H1 (cell line): ENCODE measurements around the gene FRMD5.
A peak's percentile ranks its signal among the peaks of the same experiment; 100 is the strongest.

Experiments used
- CEBPB ChIP-seq: IDR thresholded peaks from 2 replicates; pipeline ENCODE4 v1.6.1; 2012; ENCODE audit warnings: low read depth, low read length
- CHD2 ChIP-seq: IDR thresholded peaks from 2 replicates; pipeline ENCODE4 v1.6.1; 2012; ENCODE audit warnings: low read length, improper control_type of control experiment
- EP300 ChIP-seq, 2 experiments: IDR thresholded peaks; 1 replicate in 1 of 2; 2 replicates in 1 of 2; pipeline ENCODE4 v1.6.1; 2011 to 2012; ENCODE audit warnings: low read depth in 2 of 2, low read length in 2 of 2, mild to moderate bottlenecking in 2 of 2, borderline replicate concordance in 1 of 2, inconsistent platforms in 1 of 2, moderate library complexity in 1 of 2
- GABPA ChIP-seq: IDR thresholded peaks from 2 replicates; pipeline ENCODE4 v1.6.1; 2011; ENCODE audit warnings: mild to moderate bottlenecking, low read length, moderate library complexity, borderline replicate concordance; ENCODE audit not compliant: insufficient read depth
- JUN ChIP-seq: IDR thresholded peaks from 2 replicates; pipeline ENCODE4 v1.6.1; 2011; ENCODE audit warnings: low read depth, mild to moderate bottlenecking, improper control_type of control experiment, low read length
- JUND ChIP-seq: IDR thresholded peaks from 2 replicates; pipeline ENCODE4 v1.6.1; 2011; ENCODE audit warnings: mild to moderate bottlenecking, improper control_type of control experiment, low read length
- MAFK ChIP-seq: IDR thresholded peaks from 2 replicates; pipeline ENCODE4 v1.6.1; 2012; ENCODE audit warnings: low read depth, mild to moderate bottlenecking, improper control_type of control experiment, low read length
- POLR2A ChIP-seq, 2 experiments: IDR thresholded peaks; 1 replicate in 1 of 2; 2 replicates in 1 of 2; pipeline ENCODE4 v1.6.1; 2011; ENCODE audit warnings: low read depth in 2 of 2, low read length in 2 of 2, mild to moderate bottlenecking in 2 of 2; ENCODE audit errors: control extremely low read depth in 1 of 2
- POLR2AphosphoS5 ChIP-seq: IDR thresholded peaks from 2 replicates; pipeline ENCODE4 v1.6.1; 2011; ENCODE audit warnings: low read depth, low read length
- RFX5 ChIP-seq: IDR thresholded peaks from 2 replicates; pipeline ENCODE4 v1.6.1; 2011; ENCODE audit warnings: low read depth, low read length, improper control_type of control experiment, borderline replicate concordance
- SIRT6 ChIP-seq: IDR thresholded peaks from one replicate; pipeline ENCODE4 v1.7.1; 2012; ENCODE audit warnings: low read length, inconsistent platforms
- SIX5 ChIP-seq: IDR thresholded peaks from 2 replicates; pipeline ENCODE4 v1.6.1; 2011; ENCODE audit warnings: mild to moderate bottlenecking, low read depth, low read length
- TBP ChIP-seq: IDR thresholded peaks from 2 replicates; pipeline ENCODE4 v1.6.1; 2011; ENCODE audit warnings: low read depth, low read length, improper control_type of control experiment
- TF ChIP-seq, protein P1 (sequence below), 3 experiments: IDR thresholded peaks; 1 replicate in 2 of 3; 2 replicates in 1 of 3; pipeline versions ENCODE4 v1.5.1 to v1.6.1; 2011; ENCODE audit warnings: low read length in 3 of 3, mild to moderate bottlenecking in 3 of 3, inconsistent platforms in 2 of 3, low read depth in 1 of 3, moderate library complexity in 1 of 3; ENCODE audit not compliant: insufficient read depth in 1 of 3; ENCODE audit errors: control extremely low read depth in 1 of 3

DNA sequence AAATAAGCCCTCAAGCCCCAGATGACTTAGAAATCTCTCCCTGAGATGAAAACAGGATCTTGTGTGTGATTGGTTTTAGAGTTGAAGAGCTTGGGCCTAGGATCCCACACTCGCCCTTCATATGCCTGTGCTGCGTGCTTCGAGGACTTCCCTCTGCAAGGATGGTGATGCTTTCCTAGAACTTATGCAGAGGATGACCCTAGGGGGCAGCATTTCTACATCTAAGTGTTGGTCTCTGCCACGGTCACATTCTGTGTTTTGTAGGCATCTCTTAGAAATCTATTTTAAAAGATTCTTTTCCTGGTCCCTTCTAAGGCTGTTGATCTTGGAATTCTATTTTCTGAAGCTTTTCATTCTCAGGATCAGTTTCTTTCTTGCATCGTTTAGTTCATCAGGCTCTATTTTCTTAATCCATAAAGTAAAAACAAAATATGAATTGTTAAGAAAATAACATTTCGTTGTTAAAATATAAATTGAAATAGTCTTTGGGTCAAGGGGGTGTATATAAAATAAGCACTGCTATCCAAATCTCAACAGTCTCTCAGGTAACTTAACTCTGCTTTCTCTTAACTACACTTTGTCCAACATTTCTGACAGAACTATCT lies 322.6 kb downstream of the FRMD5 start:
- no peak for TF ChIP-seq EP300 (IDR thresholded peaks at IDR 0.05; ENCODE audit: borderline replicate concordance in 1 of 2, low read depth in 2 of 2, low read length in 2 of 2)
- TF ChIP-seq, protein P1, sequence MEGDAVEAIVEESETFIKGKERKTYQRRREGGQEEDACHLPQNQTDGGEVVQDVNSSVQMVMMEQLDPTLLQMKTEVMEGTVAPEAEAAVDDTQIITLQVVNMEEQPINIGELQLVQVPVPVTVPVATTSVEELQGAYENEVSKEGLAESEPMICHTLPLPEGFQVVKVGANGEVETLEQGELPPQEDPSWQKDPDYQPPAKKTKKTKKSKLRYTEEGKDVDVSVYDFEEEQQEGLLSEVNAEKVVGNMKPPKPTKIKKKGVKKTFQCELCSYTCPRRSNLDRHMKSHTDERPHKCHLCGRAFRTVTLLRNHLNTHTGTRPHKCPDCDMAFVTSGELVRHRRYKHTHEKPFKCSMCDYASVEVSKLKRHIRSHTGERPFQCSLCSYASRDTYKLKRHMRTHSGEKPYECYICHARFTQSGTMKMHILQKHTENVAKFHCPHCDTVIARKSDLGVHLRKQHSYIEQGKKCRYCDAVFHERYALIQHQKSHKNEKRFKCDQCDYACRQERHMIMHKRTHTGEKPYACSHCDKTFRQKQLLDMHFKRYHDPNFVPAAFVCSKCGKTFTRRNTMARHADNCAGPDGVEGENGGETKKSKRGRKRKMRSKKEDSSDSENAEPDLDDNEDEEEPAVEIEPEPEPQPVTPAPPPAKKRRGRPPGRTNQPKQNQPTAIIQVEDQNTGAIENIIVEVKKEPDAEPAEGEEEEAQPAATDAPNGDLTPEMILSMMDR (IDR thresholded peaks at IDR 0.05; ENCODE audit: control extremely low read depth in 1 of 3, insufficient read depth in 1 of 3, low read depth in 1 of 3, low read length in 3 of 3), result peak; percentile 44 to 81 (median 66)
- no peak for TF ChIP-seq POLR2AphosphoS5
- TF ChIP-seq SIRT6, result no peak
- TF ChIP-seq JUND, result no peak
- TF ChIP-seq POLR2A (IDR thresholded peaks at IDR 0.05; ENCODE audit: control extremely low read depth in 1 of 2, low read depth in 2 of 2, low read length in 2 of 2), result no peak
- TF ChIP-seq JUN, result no peak
- no peak for TF ChIP-seq GABPA
- no peak for TF ChIP-seq SIX5
- no peak for TF ChIP-seq TBP
- no peak for TF ChIP-seq MAFK
- TF ChIP-seq CEBPB, result no peak
- no peak for TF ChIP-seq CHD2
- TF ChIP-seq RFX5, result no peak
